Right atrium auricular region (tissue), 2 donors: ENCODE measurements around the gene ANKS1B. TPM values are rescaled to one million over a fixed set of nuclear protein-coding genes. Genes with fewer than 3 reads are reported as not detected.
"Not testable (repeated sequence)": the region's sequence is repeated elsewhere in the genome, so short reads cannot be mapped to it uniquely, and the experiment has no call there.

Source experiments
- DNase-seq: peaks from one replicate; pipeline ENCODE4 v3.0.0-alpha.2; 2019; ENCODE audit warnings: low spot score
- H3K27ac ChIP-seq, 2 donors: fragments of 200-600 bp; sonication (generic); 1 replicate in 1 of 2; 2 replicates in 1 of 2; pipeline ENCODE4 v1.5.1; 2016 to 2019
- H3K27me3 ChIP-seq, 2 donors: fragments of 200-600 bp; sonication (generic); one replicate each; pipeline versions ENCODE4 v1.5.1 to v1.6.0; 2017 to 2019
- H3K36me3 ChIP-seq: fragments of 200-600 bp; sonication (generic); one replicate; pipeline ENCODE4 v1.5.1; 2016
- H3K4me1 ChIP-seq, 2 donors: fragments of 200-600 bp; sonication (generic); one replicate each; pipeline versions ENCODE4 v1.5.1 to v1.6.0; 2017 to 2019
- H3K4me3 ChIP-seq, 2 donors: fragments of 200-600 bp; sonication (generic); 1 replicate in 1 of 2; 2 replicates in 1 of 2; pipeline ENCODE4 v1.5.1; 2017 to 2019; ENCODE audit warnings: mild to moderate bottlenecking in 1 of 2, moderate library complexity in 1 of 2
- H3K9me3 ChIP-seq, 2 donors: fragments of 200-600 bp; sonication (generic); one replicate each; pipeline ENCODE4 v1.5.1; 2019
- total RNA-seq, 2 donors: library from RNA; depleted of rRNA; stranded (reverse); fragments of >200 nt; gene quantifications; one replicate each; pipeline ENCODE4 v1.1.0, GENCODE V29; 2016
- TF ChIP-seq, protein P1 (sequence below), 2 donors: fragments of 200-600 bp; sonication (generic); IDR thresholded peaks; one replicate each; pipeline ENCODE4 v1.5.1; 2019; ENCODE audit warnings: antibody characterized with exemption in 2 of 2

ANKS1B gene
- total RNA-seq, 2 donors from 2014 or later = 2.4 to 3.1 TPM

- Histone ChIP-seq H3K4me1 (no peaks in the 10 kb centered on the region), H3K27ac (no peak overlapping the region), H3K9me3 (no peaks in the 10 kb centered on the region), H3K4me3 (no peak overlapping the region), H3K27me3 (no peaks in the 10 kb centered on the region), H3K36me3 (no peaks in the 10 kb centered on the region)
- TF ChIP-seq, protein P1, sequence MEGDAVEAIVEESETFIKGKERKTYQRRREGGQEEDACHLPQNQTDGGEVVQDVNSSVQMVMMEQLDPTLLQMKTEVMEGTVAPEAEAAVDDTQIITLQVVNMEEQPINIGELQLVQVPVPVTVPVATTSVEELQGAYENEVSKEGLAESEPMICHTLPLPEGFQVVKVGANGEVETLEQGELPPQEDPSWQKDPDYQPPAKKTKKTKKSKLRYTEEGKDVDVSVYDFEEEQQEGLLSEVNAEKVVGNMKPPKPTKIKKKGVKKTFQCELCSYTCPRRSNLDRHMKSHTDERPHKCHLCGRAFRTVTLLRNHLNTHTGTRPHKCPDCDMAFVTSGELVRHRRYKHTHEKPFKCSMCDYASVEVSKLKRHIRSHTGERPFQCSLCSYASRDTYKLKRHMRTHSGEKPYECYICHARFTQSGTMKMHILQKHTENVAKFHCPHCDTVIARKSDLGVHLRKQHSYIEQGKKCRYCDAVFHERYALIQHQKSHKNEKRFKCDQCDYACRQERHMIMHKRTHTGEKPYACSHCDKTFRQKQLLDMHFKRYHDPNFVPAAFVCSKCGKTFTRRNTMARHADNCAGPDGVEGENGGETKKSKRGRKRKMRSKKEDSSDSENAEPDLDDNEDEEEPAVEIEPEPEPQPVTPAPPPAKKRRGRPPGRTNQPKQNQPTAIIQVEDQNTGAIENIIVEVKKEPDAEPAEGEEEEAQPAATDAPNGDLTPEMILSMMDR (IDR thresholded peaks at IDR 0.05) = no peak
- no peak for DNase-seq
Observed at GRCh38 chr12:99343960-99344359, 640.8 kb downstream of the ANKS1B start.

DNA sequence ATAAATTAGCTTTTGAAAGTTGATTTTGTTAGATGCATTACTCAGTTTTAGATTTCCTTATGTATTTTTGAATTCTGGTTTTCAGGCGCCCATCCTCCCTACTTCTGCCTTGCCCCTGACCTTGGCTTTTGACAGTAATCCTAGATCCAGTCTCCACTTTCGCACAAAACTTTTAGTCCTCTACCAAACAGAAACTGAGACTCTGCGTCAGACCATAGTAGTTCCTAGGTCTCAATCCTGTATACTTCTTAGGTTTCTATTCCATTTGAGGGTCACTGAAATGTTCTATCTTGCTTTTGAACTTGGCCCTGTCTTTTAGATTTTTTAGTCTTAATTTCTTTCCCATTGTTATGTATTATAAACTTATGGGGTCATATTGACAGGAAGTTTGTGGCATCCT is 645.1 kb downstream of the ANKS1B start:
- no peak for DNase-seq
- TF ChIP-seq, protein P1 (IDR thresholded peaks at IDR 0.05) = no peak
- no peak overlapping the region for H3K27ac ChIP-seq

DNA sequence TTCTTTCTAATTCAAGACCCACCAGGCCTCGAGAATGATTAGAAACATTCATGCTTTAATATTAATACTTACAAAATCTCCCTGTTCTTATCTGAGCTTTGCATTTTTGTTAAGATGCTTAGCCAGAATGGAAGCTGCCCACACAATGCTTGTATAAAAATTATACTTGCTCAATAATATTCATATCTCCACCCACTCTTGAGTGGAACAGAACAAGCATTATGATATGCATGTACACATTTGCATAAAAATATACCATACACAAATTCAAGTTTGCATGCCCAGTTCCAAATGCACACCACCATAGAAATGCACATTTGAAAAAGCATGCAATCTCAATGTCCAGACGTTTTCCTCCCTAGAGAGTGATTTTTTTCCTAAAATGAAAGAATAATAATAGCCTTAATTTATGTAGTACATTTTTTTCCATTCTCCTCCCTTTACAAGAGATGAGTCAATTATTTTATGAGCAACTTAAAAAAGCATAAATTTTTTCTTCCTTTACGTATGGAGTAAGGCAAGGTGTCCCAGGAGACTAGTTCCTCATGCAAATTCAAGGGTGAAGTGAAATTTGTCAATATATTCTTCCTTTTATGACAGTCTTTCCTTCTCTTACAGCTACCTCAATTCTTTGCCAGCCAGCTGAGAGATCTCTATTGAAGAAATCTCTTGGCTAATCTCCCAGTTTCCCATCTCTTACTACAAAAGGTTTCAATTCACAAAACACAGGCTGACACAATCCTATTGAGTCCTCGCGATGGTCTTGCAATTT is 650.3 kb downstream of the ANKS1B start:
- H3K36me3 ChIP-seq = no peaks in the 10 kb centered on the region
- no peaks in the 10 kb centered on the region for H3K27me3 ChIP-seq
- no peaks in the 10 kb centered on the region for H3K4me1 ChIP-seq
- H3K4me3 ChIP-seq = no peak overlapping the region
- no peak overlapping the region for H3K27ac ChIP-seq
- H3K9me3 ChIP-seq = no peaks in the 10 kb centered on the region
- TF ChIP-seq, protein P1 (IDR thresholded peaks at IDR 0.05) = no peak
- no peak for DNase-seq

More for the DNA sequence above, 645.1 kb downstream of the ANKS1B start:
- Histone ChIP-seq H3K4me1 (no peaks in the 10 kb centered on the region), H3K4me3 (no peak overlapping the region), H3K27me3 (no peaks in the 10 kb centered on the region), H3K36me3 (no peaks in the 10 kb centered on the region), H3K9me3 (no peaks in the 10 kb centered on the region)

DNA sequence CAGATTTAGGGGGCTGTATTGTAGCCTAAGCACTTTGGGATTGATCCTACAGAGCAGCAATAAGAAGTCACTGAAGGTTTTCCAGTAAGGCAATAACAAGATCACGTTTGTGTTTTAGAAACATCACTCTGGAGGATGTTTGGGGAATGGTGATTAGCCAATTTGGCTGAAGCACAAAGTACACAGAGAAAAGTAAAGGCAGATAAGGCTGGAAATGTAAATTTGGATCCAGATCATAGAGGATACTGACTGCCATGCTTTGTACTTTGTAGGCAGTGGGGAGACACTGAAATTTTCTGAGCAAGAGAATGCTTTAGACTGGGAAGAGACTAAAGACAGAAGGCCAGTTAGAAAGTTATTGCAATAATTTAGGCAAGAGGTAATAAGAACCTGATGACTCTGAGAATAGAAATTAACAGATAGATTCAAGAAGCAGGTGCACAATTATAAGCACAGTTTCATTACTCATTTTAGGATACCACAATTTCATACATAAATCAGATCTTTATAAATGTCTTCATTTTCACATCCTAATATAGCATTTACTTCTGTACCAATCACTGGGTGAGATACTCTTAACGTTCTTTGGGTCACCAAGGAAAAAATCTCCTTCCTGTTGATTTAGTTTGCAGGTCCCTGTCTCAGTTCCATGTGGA is 651.7 kb downstream of the ANKS1B start:
- TF ChIP-seq, protein P1 (IDR thresholded peaks at IDR 0.05) = no peak
- DNase-seq = no peak
- Histone ChIP-seq H3K36me3 (no peaks in the 10 kb centered on the region), H3K27ac (no peak overlapping the region), H3K4me3 (no peak overlapping the region), H3K9me3 (no peaks in the 10 kb centered on the region), H3K27me3 (no peaks in the 10 kb centered on the region), H3K4me1 (no peaks in the 10 kb centered on the region)

GRCh38 chr12:99330216-99330615 is 654.5 kb downstream of the ANKS1B start:
- Histone ChIP-seq H3K36me3 (no peaks in the 10 kb centered on the region), H3K27me3 (no peaks in the 10 kb centered on the region), H3K4me1 (no peaks in the 10 kb centered on the region), H3K27ac (no peak overlapping the region), H3K9me3 (no peaks in the 10 kb centered on the region), H3K4me3 (no peak overlapping the region)
- TF ChIP-seq, protein P1 (IDR thresholded peaks at IDR 0.05) = no peak
- no peak for DNase-seq

DNA sequence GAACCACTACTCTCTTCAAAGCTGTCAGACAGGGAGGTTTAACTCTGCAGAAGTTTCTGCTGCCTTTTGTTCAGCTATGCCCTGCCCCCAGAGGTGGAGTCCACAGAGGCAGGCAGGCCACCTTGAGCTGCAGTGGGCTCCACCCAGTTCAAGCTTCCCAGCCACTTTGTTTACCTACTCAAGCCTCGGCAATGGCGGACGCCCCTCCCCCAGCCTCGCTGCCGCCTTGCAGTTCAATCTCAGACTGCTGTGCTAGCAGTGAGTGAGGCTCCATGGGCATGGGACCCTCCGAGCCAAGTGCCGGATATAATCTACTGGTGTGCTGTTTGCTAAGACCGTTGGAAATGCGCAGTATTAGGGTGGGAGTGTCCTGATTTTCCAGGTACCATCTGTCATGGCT is 663.5 kb downstream of the ANKS1B start:
- H3K27me3 ChIP-seq, H3K9me3 ChIP-seq, DNase-seq, H3K36me3 ChIP-seq, H3K4me1 ChIP-seq, H3K27ac ChIP-seq, H3K4me3 ChIP-seq: not testable (repeated sequence)
